Kidney (tissue), 14 donors: ENCODE results near the gene OBSCN. TPM values are rescaled to one million over a fixed set of nuclear protein-coding genes. Genes with fewer than 3 reads are reported as not detected.

Source experiments
- DNase-seq, 5 donors: peaks; one replicate each; pipeline ENCODE4 v3.0.0-alpha.2; 2013 to 2020
- FAIRE-seq: peaks from 2 replicates; lab custom pipeline; 2012; peaks lifted over from hg19 to GRCh38; lab: Jason Lieb, UNC
- H3K27ac ChIP-seq, 2 donors: one replicate each; pipeline ENCODE4 v1.7.0; 2013; ENCODE audit warnings: low read depth in 2 of 2, low read length in 2 of 2, inconsistent platforms in 1 of 2
- H3K27me3 ChIP-seq: one replicate; pipeline ENCODE4 v1.7.1; 2013; ENCODE audit warnings: low read length, inconsistent platforms; ENCODE audit not compliant: control insufficient read depth, insufficient read depth
- H3K36me3 ChIP-seq, 3 donors: one replicate each; pipeline versions ENCODE4 v1.7.0 to v1.7.1; 2013; ENCODE audit warnings: low read length in 3 of 3, control low read depth in 1 of 3, inconsistent platforms in 1 of 3; ENCODE audit not compliant: insufficient read depth in 3 of 3, control insufficient read depth in 2 of 3
- H3K4me1 ChIP-seq, 3 donors: one replicate each; pipeline versions ENCODE4 v1.7.0 to v1.7.1; 2013; ENCODE audit warnings: low read length in 3 of 3, inconsistent platforms in 1 of 3, low read depth in 1 of 3; ENCODE audit not compliant: control insufficient read depth in 2 of 3, insufficient read depth in 2 of 3
- H3K4me3 ChIP-seq, 3 donors: one replicate each; pipeline versions ENCODE4 v1.7.0 to v1.8.1; 2013; ENCODE audit warnings: low read length in 3 of 3, control low read depth in 1 of 3, inconsistent platforms in 1 of 3
- H3K9ac ChIP-seq, 3 donors: one replicate each; pipeline versions ENCODE4 v1.7.0 to v1.7.1; 2013; ENCODE audit warnings: low read length in 3 of 3, control low read depth in 1 of 3, inconsistent platforms in 1 of 3
- H3K9me3 ChIP-seq, 3 donors: one replicate each; pipeline versions ENCODE4 v1.7.0 to v1.7.1; 2013; ENCODE audit warnings: low read length in 3 of 3, control low read depth in 1 of 3, inconsistent platforms in 1 of 3; ENCODE audit not compliant: control insufficient read depth in 2 of 3, insufficient read depth in 1 of 3
- intact Hi-C: fragments of 100-400 bp; cut with DNase I; formaldehyde crosslinking; loops from one replicate; pipeline ENCODE4 v1.11.1; 2022
- polyA plus RNA-seq: library from polyadenylated mRNA; stranded (reverse); fragments of 350-450 nt; fragmentation: Illumina TruSeq; extraction: RNeasy Lipid Tissue Mini Kit (QIAGEN cat#74804); gene quantifications from one replicate; pipeline ENCODE4 v1.2.3, GENCODE V29; 2014; ENCODE audit warnings: low read depth, low replicate concordance; ENCODE audit not compliant: insufficient read depth
- total RNA-seq: library from RNA; stranded (reverse); fragmentation: NEBNext Ultra II Directional; extraction: Animal tissue kit (Norgen Biotek cat#: 25700); gene quantifications from one replicate; pipeline ENCODE4 v1.2.1, GENCODE V29; 2021
- TF ChIP-seq, protein P1 (sequence below): IDR thresholded peaks from 3 replicates; pipeline ENCODE4 v1.5.1; 2012; ENCODE audit warnings: mild to moderate bottlenecking, moderate library complexity, borderline replicate concordance; ENCODE audit not compliant: insufficient read depth; ENCODE audit errors: extremely low read depth
- donor health status: control.
- donor health status: control.
- donor health status: control.
- donor health status: control.
- donor health status: control.
- donor health status: DM: yes; HTN: yes; CAD: no.
- donor health status: Normal renal cell carcinoma (clear cell type).

OBSCN gene
- total and polyA plus RNA-seq, 2 donors from 2014 or later: 14.5 to 30.0 TPM

GRCh38 chr1:228376651-228377631, 169.1 kb downstream of the OBSCN start:
- Histone ChIP-seq H3K9me3 (no peaks in the 10 kb centered on the region), H3K9ac (no peak overlapping the region), H3K36me3 (no peaks in the 10 kb centered on the region), H3K4me1 (peaks cover 0 to 17% (median 0%) of the 10 kb centered on the region in 3 donors), H3K27me3 (no peaks in the 10 kb centered on the region), H3K27ac (peak overlapping the region in 1 of 2 donors; percentile 65), H3K4me3 (peak overlapping the region in 1 of 3 donors; percentile 46)
- intact Hi-C loops: no loop called here
- TF ChIP-seq, protein P1, sequence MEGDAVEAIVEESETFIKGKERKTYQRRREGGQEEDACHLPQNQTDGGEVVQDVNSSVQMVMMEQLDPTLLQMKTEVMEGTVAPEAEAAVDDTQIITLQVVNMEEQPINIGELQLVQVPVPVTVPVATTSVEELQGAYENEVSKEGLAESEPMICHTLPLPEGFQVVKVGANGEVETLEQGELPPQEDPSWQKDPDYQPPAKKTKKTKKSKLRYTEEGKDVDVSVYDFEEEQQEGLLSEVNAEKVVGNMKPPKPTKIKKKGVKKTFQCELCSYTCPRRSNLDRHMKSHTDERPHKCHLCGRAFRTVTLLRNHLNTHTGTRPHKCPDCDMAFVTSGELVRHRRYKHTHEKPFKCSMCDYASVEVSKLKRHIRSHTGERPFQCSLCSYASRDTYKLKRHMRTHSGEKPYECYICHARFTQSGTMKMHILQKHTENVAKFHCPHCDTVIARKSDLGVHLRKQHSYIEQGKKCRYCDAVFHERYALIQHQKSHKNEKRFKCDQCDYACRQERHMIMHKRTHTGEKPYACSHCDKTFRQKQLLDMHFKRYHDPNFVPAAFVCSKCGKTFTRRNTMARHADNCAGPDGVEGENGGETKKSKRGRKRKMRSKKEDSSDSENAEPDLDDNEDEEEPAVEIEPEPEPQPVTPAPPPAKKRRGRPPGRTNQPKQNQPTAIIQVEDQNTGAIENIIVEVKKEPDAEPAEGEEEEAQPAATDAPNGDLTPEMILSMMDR: no peak
- DNase-seq: peak in 2 of 5 donors; percentile 58 to 72
- FAIRE-seq: no peak

GRCh38 chr1:228377664-228378089, 169.8 kb downstream of the OBSCN start:
- FAIRE-seq (no peak), DNase-seq (no peak)
- intact Hi-C loops: no loop called here
- Histone ChIP-seq H3K9ac (no peak overlapping the region), H3K9me3 (no peaks in the 10 kb centered on the region), H3K4me3 (peak overlapping the region in 1 of 3 donors; percentile 46), H3K36me3 (no peaks in the 10 kb centered on the region), H3K27me3 (no peaks in the 10 kb centered on the region), H3K4me1 (peaks cover 0 to 9% (median 0%) of the 10 kb centered on the region in 3 donors), H3K27ac (peak overlapping the region in 1 of 2 donors; percentile 65)
- TF ChIP-seq, protein P1: no peak

DNA sequence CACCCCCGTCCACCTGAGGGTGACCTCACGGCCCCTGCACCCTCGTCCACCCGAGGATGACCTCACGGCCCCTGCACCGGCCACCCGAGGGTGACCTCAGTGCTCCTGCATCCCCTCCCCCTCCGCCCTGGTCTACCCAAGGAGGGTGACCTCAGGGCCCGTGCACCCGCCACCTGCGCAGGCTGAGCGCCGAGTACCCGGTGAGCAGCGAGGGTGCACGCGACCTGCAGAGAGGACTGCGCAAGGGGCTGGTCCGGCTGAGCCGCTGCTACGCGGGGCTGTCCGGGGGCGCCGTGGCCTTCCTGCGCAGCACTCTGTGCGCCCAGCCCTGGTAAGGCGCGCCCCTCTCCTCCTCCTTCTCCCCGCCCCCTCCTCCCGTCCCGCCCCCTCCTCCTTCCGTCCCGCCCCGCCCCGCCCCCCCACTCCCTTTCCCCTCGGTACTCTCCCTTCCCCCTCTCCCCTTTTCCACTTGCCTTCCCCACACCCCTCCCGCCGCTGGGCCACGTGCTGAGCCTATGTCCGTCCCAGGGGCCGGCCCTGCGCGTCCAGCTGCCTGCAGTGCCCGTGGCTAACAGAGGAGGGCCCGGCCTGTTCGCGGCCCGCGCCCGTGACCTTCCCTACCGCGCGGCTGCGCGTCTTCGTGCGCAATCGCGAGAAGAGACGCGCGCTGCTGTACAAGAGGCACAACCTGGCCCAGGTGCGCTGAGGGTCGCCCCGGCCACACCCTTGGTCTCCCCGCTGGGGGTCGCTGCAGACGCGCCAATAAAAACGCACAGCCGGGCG, 170.4 kb downstream of the OBSCN start:
- Histone ChIP-seq H3K36me3 (no peaks in the 10 kb centered on the region), H3K9ac (peak overlapping the region in 1 of 3 donors; percentile 55), H3K27me3 (no peaks in the 10 kb centered on the region), H3K9me3 (no peaks in the 10 kb centered on the region), H3K4me3 (peak overlapping the region; percentile 33 to 74 (median 64)), H3K27ac (peak overlapping the region; percentile 65 to 71), H3K4me1 (peaks cover 0 to 7% (median 0%) of the 10 kb centered on the region in 3 donors)
- FAIRE-seq (no peak), DNase-seq (peak; percentile 88 to 95 (median 92))
- intact Hi-C loops: no loop called here
- TF ChIP-seq, protein P1: peak; percentile 17
